SW480 (cell line): ENCODE results near the gene DCXR.

ENCODE experiments used
- DNase-seq: peaks from one replicate; pipeline ENCODE4 v3.0.0-alpha.2; 2016; ENCODE audit warnings: low spot score

The DCXR gene

DNA sequence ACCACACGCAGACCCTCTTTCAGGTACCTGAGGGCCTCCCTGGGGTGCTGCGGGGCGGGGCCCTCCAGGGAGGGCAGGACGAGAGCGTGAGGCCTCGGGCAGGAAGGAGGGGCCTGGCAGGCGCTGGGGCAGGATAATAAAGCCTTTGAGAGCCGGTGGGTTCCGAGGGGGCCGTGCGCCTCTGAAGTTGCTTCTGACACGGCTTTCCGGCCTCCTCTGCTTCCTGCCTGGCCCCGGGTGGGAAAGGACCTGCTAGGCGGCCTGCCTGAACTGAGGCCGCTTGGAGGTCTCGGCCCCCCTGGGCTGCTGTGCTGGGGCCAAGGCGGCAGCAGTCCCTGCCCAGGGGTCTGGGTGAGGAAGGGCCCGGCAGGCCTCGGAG lies 25.2 kb downstream of the DCXR start:
- peak; percentile 83 for DNase-seq

DNA sequence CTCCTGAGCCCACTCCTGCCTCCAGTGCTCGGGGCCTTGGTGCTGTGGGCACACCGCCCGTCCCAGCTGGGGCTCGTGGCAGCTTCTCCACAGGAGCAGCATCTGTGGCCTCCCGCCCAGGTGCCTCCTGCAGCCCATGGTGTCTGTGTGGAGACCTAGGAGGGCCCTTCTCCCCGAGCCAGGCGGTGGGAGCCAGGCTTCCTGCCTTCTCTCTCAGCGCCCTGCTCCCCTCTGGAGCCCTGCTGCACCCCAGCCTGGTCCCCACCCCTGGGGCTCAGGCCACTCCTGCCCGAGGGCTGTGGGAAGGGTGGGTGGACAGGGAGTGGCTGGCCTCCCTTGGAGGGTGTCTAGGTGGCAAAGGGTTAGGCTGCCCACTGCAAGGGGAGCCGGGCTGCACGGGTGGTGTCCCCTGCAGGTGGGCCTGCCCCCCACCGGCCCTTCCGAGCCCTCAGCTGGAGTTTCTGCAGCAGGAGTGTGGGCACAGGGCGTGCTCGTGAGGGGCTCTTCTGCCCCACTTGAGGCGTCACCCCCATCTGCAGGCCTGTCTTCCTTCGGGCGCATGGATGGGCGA lies 25.8 kb downstream of the DCXR start:
- no peak for DNase-seq

DNA sequence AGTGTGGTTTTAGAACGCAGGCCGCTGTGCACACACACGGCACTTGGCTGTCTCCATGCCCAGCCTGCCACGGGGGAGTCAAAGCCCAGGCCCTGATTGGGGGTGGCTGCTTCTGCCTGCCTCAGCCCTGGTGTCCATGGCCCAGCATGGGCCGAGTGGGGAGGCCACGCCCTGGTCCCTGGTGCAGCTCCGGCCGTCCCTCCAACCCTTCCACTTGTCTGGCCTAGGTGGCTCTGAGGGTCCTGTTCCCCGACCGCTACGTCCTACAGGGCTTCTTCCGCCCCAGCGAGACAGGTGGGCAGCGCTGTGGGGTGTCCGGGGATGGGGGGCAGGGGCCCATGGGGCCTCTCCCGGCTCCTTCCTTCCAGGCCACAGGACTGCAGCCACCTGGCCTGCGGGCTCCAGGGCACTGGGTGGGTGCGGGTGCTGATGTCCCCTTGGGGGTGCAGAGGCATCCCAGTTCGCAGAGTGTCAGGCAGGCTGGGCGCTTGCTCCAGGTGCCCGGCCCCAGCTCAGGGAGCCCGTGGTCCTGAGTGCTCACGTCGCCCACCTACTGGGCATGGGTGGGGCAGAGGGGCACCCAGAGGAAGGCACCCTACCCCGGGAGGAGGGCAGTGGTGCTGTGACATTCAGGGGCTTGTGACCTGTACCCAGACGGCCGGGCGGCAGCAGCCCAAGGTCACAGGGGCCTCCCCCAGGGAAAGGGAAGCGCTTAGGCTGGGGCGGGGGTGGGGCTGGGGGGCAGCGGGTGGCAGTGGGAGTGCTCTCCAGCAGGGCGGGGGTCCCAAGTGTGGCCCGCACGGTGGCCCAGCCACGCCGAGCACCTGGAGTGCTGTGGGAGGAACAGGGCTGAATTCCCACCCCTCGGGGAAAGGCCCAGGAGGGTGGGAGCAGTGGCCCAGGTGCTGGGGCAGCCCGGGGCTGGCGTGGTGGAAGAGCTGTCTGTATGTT lies 26.6 kb downstream of the DCXR start:
- no peak for DNase-seq

DNA sequence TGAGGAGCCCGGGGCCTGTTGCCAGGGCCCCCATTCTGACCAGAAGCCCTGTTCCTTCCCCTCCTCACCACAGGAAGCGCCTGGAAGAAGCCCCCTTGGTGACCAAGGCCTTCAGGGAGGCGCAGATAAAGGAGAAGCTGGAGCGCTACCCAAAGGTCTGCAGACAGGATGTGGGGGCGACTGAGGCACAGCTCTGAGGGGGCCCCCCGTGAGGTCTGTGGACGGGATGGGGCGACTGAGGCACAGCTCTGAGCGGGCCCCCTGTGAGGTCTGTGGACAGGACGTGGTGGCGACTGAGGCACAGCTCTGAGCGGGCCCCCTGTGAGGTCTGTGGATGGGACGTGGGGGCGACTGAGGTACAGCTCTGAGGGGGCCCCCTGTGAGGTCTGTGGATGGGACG lies 28.1 kb downstream of the DCXR start:
- DNase-seq, result no peak

DNA sequence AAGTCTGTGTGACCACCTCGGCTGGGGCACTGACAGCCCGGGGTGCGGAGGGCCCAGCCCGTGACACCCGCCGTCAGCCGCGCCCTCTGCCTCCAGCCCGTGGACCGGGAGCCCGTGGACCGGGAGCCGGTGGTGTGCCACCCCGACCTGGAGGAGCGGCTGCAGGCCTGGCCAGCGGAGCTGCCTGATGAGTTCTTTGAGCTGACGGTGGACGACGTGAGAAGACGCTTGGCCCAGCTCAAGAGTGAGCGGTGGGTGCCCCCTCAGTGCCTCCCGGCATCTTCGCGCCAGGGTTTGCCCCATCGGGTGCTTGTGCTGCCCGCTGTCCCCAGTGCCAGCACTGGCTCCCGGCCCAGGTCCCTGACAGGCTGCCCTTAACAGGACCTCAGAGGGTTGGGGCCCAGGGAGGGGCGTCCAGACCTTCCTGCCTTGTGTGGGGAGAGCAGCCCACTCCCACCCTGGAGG lies 28.5 kb downstream of the DCXR start:
- no peak for DNase-seq

DNA sequence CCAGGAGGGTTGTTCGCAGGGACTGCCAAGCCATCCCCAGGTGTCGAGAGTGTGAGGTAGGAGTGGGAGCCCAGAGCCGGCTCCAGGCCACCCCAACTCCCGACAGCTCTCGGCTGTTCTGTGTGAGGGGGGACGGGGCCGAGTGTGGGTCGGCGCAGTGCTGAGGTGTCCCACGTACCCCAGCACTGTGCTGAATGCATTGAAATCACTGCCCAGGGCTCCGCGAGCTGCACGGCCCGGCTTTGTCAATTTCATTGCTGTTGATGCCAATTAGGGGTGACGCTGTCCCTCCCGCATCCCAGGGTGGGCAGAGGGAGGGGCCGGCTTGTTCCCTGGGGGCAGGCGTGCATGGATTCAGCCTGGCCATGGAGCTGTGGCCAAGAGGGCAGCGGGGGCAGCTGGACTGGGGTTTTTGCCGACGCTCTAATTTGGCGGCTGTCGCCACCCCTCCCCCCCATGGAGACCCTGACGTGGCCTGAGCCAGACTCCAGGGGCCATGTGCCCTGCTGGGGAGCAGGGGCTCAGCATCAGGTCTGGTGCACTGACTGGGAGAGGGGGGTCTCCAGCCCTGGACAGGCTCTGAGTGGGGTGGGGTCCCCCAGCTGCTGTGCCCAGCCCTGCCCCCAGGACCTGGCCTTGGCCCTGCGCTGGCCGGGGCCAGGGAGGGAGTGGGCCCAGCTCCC lies 29.1 kb downstream of the DCXR start:
- no peak for DNase-seq

DNA sequence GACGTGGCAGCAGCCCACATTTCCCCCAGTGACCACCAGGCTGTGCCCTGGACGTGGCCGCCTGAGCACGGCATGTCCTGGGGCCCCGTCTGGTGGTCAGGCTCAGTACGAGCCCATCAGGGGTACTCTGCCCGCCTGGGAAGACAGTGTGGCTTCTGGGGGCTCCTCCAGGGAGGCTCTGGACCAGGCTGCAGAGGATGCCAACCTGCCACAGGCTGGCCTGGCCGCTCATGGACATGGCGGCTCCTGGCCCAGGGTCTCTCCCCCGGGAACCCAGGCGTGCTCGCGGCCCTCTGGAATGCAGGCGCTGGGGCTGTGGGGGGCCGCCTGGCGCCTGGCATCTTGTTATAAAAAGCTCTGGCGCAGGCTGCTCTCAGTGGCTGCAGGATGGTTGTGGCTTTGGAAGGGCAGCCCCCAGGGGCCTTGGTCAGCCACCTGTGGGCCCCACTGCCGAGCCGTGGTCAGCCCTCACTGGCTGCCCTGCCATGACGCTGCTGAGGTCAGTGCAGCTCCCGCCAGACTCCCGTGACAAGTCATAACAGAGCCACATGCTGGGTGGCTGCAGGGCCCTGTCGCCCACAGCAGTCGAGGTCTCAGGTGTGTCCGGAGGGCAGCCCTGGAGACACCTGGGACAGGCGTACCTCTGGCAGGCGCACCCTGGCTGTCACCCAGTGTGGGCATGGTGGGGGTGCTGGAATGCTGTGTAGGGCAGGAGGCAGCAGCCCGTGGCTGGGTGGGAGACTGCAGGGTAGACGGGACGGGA lies 29.8 kb downstream of the DCXR start:
- DNase-seq, result no peak

DNA sequence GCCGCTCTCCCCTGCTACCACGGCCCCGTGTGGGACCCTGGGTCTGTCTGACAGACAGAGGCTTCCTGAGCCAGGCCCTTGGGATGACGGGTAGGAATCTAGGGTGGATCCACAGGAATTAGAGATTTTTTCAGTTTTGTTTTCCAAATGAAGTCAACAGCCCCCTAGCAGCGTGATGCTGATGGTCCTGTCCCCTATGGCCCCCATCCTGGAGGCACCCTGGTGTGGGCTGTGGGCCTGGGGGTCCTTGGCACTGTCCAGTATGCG lies 30.3 kb downstream of the DCXR start:
- DNase-seq, result no peak

DNA sequence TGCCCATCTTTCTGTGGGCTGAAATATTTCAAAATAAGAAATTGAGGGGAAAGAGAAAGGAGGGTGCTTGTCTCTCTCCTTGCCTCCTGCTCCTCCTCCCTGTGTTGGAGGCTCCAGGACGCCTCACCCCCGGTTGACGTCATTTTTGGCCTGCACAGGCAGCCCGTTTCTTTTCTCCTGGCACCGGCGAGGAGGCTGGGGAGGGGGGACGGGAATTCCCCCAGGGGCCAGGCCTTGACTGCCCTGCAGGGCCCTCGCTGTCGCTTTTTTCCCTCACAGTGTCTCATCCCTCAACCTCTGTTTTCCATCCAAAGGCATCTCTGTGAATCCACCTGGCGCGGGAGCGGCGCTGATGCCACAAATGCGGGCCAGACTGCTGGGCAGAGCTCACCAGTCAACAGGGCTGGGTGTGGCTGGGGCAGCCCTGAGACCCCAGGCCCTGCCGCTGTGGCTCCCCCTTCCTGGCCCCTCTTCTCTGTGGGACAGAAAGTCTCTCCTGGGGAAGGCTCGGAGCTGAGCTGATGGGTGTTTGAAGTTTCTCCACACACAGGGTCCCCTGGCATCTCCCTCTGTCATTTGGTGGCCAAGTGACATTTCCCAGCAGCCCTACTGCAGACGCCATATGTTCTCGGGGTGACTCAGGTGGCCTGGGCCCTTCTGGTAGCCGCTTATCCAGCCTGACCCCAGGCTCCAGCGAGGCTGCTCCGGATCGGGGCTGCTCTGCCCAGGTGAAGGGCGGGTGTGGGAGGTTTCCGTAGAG lies 30.8 kb downstream of the DCXR start:
- DNase-seq, result no peak

DNA sequence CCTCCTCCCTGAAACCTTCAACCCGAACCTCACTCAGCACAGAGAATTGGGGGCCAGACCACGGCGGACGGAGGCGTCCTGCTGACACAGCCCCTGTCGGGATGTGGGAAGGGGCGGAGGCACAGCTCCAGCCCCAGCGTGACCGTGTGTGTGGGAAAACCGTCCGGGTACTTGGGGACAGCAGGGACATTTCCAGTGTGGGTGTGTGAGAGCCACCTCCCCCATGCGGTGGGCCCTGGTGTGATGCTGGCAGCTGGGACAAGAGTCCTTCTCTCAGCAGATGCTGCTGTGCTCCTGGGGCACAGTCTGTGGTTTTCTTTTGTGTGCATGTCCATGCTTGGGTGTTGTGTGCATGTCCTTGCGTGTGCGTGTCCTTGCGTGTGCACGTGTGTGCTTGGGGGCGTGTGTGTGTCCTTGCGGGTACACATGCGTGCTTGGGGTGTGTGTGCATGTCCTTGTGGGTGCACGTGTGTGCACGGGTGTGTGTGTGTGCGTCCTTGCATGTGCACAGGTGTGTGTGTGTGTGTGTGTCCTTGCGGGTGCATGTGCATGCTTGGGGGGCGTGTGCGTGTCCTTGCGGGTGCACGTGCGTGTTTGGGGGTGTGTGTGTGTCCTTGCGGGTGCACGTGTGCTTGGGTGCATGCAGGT lies 31.7 kb downstream of the DCXR start:
- DNase-seq, result peak; percentile 67

DNA sequence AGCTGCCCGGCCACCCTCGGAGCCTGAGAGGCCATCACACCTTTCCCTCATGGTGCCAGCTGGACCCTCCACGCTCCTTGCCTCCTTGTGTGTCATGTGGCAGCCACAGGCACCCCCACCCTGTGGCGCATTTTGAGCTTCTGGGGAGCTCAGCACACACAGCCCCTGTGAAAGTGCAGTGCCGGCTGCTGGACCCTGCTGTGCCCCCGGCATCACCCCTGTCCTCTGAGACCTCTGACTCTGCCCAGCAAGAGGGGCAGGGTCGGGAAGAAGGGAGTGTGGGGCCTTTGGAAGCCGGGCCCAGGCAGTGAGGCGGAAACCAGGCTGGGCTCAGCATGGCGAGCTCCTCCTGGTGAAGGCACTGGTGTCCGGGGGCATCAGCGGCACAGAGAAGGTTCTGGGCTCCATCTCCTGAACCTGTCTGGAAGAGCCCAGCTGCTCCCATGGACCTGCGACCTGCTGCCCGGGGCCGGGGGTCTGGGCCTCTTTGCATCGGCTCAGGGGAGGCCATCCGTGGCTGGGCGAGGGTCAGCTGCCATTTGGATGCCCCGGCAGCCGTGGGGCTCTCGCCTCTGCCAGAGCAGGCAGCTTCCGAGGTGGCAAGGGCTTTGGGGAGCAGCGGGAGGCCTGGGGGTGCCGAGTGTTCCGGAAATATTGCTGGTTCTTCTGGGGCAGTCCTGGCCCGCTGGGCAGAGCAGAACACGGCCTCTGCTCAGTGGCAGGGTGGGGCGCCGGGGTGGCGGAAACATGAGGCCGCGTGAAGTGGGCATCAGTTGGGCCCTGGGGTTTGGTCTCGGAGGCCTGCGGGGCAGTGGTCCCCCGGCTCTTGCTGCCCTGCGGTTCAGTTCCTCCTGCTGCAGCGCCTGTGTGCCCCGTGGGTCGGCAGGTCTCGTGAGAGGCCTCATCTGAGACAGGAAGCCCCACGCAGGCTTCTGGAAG lies 32.7 kb downstream of the DCXR start:
- DNase-seq, result no peak

DNA sequence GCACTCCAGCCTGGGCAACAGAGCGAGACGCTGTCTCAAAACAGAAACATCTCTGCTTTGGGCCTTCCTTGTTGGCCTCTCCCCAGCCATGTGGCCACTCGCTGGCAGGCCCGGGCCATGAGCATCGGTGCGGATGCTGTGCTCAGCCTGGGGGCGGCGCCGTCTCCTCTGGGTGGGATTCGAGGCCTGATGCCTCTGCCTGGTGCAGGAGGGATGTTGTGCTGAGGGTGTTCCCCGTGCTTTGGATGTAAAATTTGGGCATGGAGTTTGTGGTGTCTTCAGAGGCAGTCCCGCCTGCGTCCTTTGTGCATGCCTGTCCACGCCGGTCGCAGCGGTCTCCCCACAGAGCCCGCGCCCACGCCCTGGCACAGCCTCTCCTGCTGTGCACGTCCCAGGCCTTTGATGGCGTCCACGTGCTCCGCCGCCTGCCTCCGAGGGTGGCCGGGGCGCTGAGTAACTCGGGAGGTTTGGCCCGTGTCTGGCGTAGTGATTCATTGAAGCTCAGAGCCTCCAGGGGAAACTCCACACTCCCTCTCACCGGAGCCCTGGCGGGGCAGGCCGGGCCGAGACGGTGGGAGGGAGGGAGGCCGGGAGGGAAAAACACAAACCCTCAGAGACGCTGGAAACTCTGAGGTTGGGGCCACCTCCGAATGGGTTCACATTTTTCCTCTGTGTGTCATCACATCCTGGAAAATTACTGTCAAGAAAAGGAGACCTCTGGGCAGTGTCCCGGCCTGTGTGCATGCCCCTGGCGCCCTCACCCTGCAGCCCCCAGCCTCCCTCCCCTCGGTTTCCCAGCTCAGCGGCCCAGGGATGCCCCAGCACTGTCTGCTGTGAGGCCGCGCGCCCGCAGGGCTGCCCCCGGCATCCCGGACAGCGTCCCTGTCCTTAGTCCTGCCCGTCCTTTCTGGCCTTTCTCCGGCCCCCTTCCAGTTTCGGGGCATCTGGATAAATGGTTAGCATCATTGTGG lies 33.8 kb downstream of the DCXR start:
- DNase-seq, result peak; percentile 94

DNA sequence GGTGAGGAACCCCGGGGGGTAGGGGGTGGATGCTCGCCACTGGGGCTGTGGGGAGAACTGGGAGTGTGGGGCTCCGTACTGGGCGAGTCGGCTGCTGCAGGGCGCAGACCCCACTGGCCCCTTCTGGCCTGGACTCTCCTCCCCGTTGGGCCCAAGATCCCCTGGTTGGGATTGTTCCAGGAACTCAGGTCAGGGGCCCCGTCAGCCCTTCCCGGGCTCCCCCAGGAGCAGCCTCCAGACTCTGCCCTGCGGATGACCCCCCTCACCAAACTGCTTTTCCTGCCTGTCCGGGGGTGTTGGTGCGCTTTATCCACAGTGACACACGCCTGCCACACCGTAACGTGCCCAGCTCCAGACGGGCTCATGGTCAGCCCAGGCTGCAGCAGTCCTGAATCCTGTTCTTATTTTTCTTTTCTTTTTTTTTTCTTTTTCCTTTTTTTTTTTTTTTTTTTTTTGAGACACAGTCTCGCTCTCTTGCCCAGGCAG lies 35.9 kb downstream of the DCXR start:
- DNase-seq, result no peak

DNA sequence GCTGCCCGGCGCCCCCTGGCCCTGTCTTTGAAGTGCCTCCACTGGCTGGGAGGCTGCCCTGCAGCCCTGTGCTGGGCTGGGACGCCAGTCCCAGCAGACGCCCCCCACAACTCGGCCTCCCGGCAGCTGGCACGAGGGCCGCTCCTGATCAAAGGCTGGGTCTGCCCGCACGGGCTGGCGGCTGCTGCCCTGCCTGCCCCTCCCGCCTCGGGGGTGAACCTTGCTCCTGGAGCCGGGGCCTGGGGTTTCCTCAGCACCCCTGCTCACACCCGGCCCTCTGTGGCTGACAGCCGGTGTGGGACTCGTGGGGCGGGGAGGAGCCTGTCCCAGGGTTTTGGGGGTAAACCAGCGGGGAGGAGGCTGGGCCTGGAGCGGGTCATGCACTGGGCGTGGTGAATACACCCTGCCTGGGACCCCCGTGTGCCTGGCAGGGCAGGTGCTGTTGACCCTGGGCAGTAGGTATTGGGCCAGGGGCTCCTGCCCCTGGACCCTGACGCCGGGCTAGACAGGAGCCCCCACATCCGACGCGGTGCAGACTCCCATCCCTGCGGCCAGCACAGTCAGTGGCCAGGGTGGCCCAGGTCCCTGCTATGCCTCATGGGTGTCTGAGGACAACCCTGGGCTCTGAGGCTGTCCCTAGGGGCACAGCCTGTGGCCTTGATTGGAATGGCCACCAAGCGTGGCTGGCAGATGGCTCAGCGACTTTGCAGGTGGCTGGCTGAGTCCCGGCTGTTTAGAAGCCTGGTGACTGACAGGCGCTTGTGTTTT lies 36.5 kb downstream of the DCXR start:
- peak; percentile 96 for DNase-seq

DNA sequence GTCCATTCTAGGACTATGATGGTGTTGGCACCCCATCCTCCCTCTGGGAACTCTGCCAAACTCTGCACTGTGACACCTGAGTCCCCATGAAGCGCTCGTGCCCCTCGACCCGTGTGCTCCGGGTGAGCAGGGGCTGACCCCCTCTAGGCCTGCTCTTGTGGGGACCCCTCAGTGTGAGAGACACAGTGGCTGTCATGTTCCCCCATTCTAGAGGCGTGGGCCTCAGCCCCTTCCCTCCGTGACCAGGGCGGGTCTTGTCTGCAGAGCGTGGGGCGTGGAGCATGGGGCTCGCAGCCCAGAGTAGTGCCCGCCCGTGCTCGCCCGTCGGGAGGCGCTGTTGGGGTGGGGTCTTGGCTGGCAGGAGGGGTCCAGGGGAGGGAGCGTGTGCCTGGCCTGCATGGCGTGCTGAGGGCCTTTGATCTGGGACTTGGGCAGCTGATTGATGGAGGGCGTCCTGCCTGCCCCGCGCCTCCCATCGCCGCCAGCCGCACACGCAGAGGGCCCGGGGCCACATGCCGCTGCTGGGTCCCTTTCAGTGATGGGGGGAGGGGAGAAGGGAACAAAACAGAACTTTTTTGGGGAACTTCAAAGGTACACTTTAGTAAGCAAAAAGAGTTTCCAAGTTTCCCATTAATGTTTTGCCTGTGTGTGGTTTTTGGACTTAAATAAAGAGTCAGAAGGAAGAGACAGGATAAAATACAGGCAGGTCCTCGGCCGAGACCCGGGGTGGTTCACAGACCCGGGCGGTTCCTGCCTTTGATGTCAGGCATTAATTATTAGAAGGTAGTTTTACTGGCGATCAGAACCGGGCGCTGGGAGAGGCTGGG lies 37.3 kb downstream of the DCXR start:
- DNase-seq, result no peak

DNA sequence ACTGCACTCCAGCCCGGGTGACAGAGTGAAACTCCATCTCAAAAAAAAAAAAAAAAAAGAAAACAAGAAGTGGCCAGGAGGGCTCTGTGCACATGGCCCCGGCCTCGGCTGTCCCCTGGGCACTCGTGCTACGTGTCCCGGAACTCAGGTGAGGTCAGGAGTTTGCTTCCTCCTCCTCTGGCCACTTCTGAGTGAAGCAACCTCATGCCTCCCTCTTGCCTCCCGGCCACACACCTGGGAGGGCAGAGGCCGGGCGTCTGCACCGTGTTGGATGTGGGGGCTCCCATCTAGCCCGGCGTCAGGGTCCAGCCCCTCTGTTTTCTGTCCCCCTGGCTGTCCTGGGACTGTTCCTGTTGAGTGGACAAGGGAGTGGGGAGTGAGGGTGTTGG lies 37.9 kb downstream of the DCXR start:
- no peak for DNase-seq
